GM19351 (cell line): Measurements from ENCODE around the gene GPR137B.
A peak's percentile ranks its signal among the peaks of the same experiment; 100 is the strongest.
"Not testable (repeated sequence)": the region's sequence is repeated elsewhere in the genome, so short reads cannot be mapped to it uniquely, and the experiment has no call there.

Source experiments
- ATAC-seq: cut with Tn5 transposase; IDR thresholded peaks from one replicate; pipeline ENCODE4 v1.9.1; 2021; ENCODE audit warnings: mild to moderate bottlenecking, moderate library complexity; ENCODE audit not compliant: unreplicated experiment

Gene GPR137B

GRCh38 chr1:236160540-236161127 lies 18.3 kb downstream of the GPR137B start:
- ATAC-seq = no peak

GRCh38 chr1:236161230-236161629 lies 18.9 kb downstream of the GPR137B start:
- no peak for ATAC-seq

- not testable (repeated sequence) for ATAC-seq
These were observed 19.4 kb downstream of the GPR137B start for GRCh38 chr1:236161755-236162154.

- ATAC-seq = no peak
These were observed 21.3 kb downstream of the GPR137B start for GRCh38 chr1:236163463-236164153.

- no peak for ATAC-seq
These were observed 21.9 kb downstream of the GPR137B start for GRCh38 chr1:236164273-236164672.

GRCh38 chr1:236165238-236165981 lies 23.1 kb downstream of the GPR137B start:
- ATAC-seq = no peak

GRCh38 chr1:236166041-236166440 lies 23.7 kb downstream of the GPR137B start:
- ATAC-seq = no peak

GRCh38 chr1:236167154-236167553 lies 24.8 kb downstream of the GPR137B start:
- no peak for ATAC-seq

GRCh38 chr1:236167578-236167977 lies 25.2 kb downstream of the GPR137B start:
- no peak for ATAC-seq

- ATAC-seq = peak; percentile 78
These were observed 26.5 kb downstream of the GPR137B start for GRCh38 chr1:236168716-236169429.

- ATAC-seq = no peak
These were observed 29.8 kb downstream of the GPR137B start for GRCh38 chr1:236172041-236172579.

GRCh38 chr1:236173174-236173767 lies 30.9 kb downstream of the GPR137B start:
- ATAC-seq = no peak

GRCh38 chr1:236175642-236176336 lies 33.5 kb downstream of the GPR137B start:
- ATAC-seq = peak; percentile 83

- ATAC-seq = no peak
These were observed 34.3 kb downstream of the GPR137B start for GRCh38 chr1:236176337-236177336.

GRCh38 chr1:236179634-236180033 lies 37.3 kb downstream of the GPR137B start:
- ATAC-seq = no peak

- ATAC-seq = no peak
These were observed 38.7 kb downstream of the GPR137B start for GRCh38 chr1:236181059-236181458.

- ATAC-seq = no peak
These were observed 43.3 kb downstream of the GPR137B start for GRCh38 chr1:236185687-236186086.

GRCh38 chr1:236186471-236186870 lies 44.1 kb downstream of the GPR137B start:
- ATAC-seq = not testable (repeated sequence)

GRCh38 chr1:236188084-236188483 lies 45.7 kb downstream of the GPR137B start:
- not testable (repeated sequence) for ATAC-seq
